GM15510 (cell line): ENCODE results near the gene MDN1.
A peak's percentile ranks its signal among the peaks of the same experiment; 100 is the strongest.

Source experiments
- POLR2A ChIP-seq: IDR thresholded peaks from 3 replicates; pipeline ENCODE4 v1.6.1; 2011; ENCODE audit warnings: borderline replicate concordance; ENCODE audit not compliant: insufficient read length; ENCODE audit errors: extremely low read depth

The MDN1 gene

DNA sequence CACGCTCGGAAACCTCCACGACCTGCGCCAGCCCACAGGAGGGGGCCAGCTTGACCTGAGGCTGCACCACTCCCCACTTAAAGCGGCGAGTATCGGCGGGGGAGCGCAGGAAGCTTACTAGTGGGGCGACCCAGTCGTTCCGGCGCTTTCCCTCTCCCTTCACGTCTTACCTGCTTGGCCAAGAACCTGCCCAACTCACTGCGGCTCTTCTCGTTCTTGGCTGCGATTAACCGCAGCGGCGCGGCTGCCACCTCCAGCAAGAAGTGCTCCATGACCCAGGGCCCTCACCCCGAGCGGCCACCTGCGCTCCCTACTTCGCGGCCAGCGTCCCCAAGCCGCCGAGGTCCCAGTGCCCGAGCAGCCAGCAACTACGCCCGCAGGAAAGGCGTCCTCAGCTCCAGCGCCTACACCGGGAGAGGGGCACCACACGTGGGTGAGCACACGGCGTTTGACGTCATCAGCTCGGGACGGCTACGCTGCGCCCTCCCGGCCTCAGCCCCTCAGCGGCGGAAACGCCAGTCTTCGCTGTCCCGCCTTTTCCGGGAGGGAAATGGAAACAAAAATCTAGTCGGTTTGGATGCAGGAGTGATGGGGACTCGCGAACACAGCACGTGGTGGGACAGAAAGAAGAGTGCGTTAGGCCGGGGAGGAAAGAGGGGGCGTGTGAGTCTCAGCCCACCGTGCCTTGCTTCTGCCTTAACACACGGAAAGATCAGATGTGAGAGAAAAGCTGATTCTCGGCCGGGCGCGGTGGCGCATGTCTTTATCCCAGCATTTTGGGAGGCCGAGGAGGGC lies at the start of gene MDN1:
Gene MDN1 (minus strand): TSS at position 459 of the 795 bp plus-strand sequence. CDS start 187 bp downstream, at position 272.
- TF ChIP-seq POLR2A = peak; percentile 81

DNA sequence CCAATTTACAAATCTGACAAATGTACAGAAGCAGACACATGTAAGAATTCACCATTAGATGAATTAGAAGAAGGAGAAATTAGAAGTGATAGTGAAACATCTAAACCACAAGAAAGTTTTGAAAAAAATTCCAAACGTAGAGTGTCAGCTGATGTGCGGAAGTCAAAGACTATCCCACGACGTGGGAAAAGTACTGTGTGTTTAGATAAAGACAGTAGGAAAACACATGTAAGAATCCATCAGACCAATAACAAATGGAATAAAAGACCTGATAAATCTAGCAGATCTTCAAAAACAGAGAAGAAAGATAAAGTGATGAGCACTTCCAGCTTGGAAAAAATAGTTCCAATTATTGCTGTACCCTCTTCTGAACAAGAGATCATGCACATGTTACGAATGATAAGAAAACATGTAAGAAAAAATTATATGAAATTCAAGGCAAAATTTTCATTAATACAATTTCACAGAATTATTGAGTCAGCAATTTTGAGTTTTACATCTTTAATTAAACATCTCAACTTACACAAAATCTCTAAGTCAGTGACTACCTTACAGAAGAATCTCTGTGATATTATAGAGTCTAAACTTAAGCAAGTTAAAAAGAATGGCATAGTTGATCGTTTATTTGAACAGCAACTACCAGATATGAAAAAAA lies 46.6 kb upstream of the MDN1 start:
- TF ChIP-seq POLR2A = no peak

DNA sequence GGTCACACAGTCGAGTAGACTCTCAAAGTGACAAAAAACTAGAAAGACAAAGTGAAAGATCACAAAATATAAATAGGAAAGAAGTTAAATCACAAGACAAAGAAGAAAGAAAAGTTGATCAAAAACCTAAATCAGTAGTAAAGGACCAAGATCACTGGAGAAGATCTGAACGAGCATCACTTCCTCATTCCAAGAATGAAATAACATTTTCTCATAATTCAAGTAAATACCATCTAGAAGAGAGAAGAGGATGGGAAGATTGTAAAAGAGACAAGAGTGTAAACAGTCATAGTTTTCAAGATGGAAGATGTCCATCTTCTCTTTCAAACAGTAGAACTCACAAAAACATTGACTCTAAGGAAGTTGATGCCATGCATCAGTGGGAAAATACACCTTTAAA lies 43.1 kb upstream of the MDN1 start:
- no peak for TF ChIP-seq POLR2A

GRCh38 chr6:89862273-89862672 lies 42.7 kb upstream of the MDN1 start:
- no peak for TF ChIP-seq POLR2A

DNA sequence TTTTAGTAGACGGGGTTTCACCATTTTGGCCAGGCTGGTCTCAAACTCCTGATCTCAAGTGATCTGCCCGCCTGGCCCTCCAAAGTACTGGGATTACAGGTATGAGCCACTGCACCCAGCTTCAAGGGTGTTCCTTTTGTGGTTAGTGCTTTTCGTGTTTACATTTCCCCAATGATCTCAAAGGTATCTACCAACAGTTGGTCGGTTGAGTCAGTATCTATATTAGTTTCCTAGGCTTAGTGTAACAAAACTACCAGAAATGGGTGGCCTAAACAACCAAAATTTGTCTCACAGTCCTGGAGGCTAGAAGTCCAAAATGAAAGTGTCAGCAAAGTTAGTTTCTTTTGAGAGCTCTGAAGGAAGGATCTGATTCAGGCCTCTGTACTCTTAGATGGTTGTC lies 40.1 kb upstream of the MDN1 start:
- no peak for TF ChIP-seq POLR2A

DNA sequence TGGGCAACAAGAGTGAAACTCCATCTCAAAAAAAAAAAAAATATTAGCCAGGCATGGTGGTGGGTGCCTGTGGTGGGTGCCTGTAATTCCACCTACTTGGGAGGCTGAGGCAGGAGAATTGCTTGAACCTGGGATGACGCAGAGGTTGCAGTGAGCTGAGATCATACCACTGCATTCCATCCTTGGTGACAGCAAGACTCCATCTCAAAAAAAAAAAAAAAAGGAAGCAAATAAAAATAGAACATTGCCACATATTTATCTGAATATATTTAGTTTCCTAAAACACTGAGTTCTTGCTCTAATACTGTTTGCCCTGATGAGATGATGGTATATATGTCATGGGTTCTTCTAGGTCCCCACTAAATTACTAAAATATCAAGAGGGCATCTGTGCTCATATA lies 38.4 kb upstream of the MDN1 start:
- TF ChIP-seq POLR2A = no peak

GRCh38 chr6:89853068-89853467 lies 33.5 kb upstream of the MDN1 start:
- TF ChIP-seq POLR2A = no peak

GRCh38 chr6:89843070-89843469 lies 23.5 kb upstream of the MDN1 start:
- no peak for TF ChIP-seq POLR2A

- no peak for TF ChIP-seq POLR2A
These were observed 22.6 kb upstream of the MDN1 start for GRCh38 chr6:89842228-89842627.

DNA sequence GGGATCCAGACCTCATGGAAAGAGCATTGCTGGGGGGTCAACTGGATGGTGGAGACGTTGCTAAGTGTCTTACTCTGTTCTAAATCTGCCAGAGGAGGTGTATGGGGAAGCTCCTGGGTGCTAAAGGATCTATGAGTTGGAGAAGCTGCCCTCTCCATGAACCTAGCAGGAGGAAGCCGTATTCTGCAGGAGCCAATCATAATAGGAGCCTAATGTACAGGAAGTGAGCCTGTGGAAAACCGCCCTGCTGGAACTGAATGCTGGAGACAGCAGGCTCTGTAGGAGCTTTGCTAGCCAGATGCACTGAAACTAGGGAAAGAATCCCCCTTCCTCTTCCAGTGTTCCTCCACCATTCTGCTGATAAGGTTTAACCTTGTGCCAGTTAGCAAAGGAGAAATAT lies 20.9 kb upstream of the MDN1 start:
- TF ChIP-seq POLR2A = no peak

- no peak for TF ChIP-seq POLR2A
These were observed 17.1 kb upstream of the MDN1 start for GRCh38 chr6:89836639-89837222.

DNA sequence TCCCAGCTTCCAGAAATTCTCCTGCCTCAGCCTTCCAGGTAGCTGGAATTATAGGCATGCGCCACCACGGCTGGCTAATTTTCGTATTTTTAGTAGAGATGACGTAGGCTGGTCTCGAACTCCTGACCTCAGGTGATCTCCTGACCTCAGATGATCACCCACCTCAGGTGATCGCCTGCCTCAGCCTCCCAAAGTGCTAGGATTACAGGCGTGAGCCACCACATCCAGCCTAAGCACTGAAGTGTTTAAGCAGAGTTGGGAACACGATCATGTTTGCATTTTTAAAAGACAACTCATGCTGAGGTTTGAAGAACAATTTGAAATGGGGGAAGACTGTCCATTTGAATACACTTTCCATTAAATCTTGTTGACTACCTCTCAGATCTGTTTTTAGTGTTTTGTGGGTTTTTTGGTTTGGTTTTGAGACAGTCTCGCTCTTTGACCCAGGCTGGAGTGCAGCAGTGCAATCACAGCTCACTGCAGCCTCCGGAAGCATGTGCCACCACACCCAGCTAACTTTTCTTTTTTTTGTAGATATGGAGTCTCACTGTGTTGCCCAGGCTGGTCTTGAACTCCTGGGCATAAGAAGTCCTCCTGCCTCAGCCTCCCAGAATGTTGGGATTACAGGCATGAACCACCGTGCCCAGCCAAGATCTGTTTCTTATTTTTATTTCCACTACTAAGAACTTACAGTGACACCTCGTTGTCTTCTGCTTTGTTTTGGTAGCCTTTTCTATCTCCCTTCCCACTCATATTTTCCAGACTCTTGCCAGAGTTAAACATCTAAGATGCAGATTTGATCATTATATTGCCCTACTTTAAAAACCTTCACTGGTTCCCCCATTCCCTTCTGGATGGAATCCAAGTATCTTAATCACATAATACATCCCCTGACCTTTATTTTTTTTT lies 15.5 kb upstream of the MDN1 start:
- TF ChIP-seq POLR2A = no peak

DNA sequence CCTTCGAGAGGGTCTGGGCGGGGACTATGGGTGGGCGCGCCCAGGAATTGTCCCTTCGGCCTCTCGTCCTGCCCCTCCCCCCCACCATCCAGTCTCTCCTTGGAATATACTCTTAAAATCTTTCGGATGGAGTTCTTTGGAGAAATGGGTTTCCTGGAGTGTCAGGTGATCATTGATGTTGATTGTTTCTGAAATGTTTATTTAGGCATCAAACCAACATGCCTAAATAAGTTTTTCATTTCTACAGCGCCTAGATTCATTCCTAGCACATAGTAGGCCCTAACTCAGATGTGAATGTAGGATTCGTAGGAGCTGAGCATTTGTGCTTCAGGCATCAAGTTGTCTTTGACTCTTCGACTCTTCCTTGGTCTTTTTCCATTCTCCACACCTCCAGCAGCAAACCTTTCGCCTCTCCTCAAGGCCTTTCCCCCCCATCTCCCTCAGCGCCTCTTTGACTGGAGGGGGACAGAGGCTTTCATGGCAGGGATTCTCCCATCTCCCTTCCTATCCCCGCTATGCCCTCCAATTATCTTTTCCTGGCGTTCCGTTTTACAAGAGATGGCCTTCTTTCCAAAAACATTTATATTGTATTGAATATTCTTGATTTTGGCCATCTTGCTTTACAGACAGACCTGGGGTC lies 10.7 kb upstream of the MDN1 start:
- TF ChIP-seq POLR2A = no peak

DNA sequence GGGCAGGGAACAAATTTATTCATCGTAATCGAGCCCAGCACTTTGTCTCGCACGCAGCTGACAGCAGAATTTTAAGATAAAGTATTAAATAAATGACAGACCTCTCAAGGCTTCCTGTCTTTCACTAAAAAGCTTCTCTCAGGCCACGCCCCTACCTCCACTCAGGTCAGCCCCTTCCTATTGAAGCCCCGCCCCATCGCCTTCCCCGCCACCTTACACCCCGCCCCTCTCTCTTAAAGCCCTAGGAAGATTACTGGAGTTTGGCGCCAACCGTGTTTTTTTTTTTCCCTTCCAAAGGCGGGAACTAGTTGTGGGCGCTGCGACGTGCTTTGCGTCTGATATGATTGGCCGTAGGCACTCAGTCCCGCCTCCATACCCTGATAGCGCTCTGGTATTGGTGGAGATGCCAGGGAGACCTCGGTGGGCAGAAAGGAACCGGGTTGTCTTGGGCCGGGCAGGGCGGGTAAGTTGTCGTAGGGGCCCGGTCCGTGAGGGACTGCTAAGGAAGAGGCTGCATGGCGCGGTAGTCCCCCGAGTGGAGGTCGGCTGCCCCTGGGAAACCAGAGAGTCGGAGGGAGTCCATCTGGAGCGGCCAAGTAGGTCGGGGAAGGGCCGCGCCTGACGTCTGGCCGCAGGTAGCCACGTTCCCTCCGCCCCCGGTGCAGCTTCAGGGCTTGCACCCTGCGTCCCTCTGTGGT lies 10.0 kb upstream of the MDN1 start, which contains the start of gene CASP8AP2:
Gene CASP8AP2 (plus strand): TSS at position 409 of the 698 bp plus-strand sequence.
- TF ChIP-seq POLR2A = peak; percentile 77
